Hepatocyte (in vitro differentiated cells): Measurements from ENCODE around the gene SOX4.

Source experiments
- EZH2 ChIP-seq: fragments of 200-600 bp; sonication (generic); IDR thresholded peaks from 2 replicates; pipeline ENCODE4 v1.6.1; 2016; ENCODE audit warnings: antibody characterized with exemption, mild to moderate bottlenecking, borderline replicate concordance
- TF ChIP-seq, protein P1 (sequence below): fragments of 200-600 bp; sonication (generic); IDR thresholded peaks from 2 replicates; pipeline ENCODE4 v1.5.1; 2016; ENCODE audit warnings: antibody characterized with exemption, mild to moderate bottlenecking; ENCODE audit not compliant: poor library complexity

DNA sequence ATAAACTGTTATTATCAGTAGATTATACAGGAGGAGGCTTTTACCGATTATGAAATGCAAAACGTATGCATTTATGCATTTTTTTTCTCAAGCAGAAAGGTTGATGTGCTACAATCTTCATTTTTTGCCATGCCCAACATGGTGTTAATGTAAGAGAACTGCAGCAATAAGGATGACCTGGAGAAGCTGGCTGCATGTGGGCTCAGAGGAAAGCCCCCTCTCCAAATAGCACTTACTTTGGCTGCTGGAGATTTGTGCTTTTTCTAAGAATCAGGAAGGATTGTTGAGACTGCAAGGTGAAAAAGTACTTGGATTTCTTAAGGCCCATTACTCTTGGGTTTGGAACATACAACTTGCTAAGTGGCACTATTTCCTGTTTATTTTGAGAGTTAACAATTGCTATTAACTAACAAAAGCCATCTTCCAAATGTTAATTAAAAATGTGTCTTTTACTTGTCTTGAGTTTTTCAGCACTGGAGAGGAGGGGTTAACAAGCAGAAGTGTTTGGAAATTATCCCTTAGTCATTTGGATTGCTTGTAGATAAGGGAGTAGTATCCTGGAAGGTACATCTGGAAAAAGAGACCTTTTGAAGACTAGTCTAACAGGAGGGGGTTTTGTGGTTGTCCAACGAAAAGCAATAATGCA is 5.6 kb downstream of the SOX4 start:
- TF ChIP-seq, protein P1, sequence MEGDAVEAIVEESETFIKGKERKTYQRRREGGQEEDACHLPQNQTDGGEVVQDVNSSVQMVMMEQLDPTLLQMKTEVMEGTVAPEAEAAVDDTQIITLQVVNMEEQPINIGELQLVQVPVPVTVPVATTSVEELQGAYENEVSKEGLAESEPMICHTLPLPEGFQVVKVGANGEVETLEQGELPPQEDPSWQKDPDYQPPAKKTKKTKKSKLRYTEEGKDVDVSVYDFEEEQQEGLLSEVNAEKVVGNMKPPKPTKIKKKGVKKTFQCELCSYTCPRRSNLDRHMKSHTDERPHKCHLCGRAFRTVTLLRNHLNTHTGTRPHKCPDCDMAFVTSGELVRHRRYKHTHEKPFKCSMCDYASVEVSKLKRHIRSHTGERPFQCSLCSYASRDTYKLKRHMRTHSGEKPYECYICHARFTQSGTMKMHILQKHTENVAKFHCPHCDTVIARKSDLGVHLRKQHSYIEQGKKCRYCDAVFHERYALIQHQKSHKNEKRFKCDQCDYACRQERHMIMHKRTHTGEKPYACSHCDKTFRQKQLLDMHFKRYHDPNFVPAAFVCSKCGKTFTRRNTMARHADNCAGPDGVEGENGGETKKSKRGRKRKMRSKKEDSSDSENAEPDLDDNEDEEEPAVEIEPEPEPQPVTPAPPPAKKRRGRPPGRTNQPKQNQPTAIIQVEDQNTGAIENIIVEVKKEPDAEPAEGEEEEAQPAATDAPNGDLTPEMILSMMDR = no peak
- TF ChIP-seq EZH2 = no peak
